IMR-90 (cell line): Measurements from ENCODE around the gene SIAH3. TPM values are rescaled to one million over a fixed set of nuclear protein-coding genes. Genes with fewer than 3 reads are reported as not detected.

ENCODE experiments used
- ATAC-seq: fragments of 200-7000 bp; cut with Tn5 transposase; 2 replicates; pipeline ENCODE4 v1.9.1; 2020; ENCODE audit warnings: low read depth, mild to moderate bottlenecking, moderate library complexity
- BruUV-seq: library from RNA; stranded (reverse); fragments of 400-500 nt; replicated peaks from 2 replicates; lab custom pipeline; 2021; lab: Mats Ljungman, UMichigan
- CTCF ChIA-PET: fragments of 300-600 bp; formaldehyde crosslinking; extraction: SDS; loops from one replicate; lab custom pipeline; 2021; ENCODE audit warnings: antibody characterized with exemption; lab: Yijun Ruan, JAX
- POLR2A ChIA-PET: fragments of 300-600 bp; sonication (Branson Sonifier 250); formaldehyde crosslinking; loops from one replicate; lab custom pipeline; 2022; ENCODE audit warnings: antibody characterized with exemption; ENCODE audit not compliant: unreplicated experiment; lab: Charles Lee
- DNase-seq: peaks from one replicate; pipeline ENCODE4 v3.0.0; 2013
- H2AFZ ChIP-seq: replicated peaks from 2 replicates; pipeline ENCODE3; 2013; ENCODE audit warnings: low read length, mild to moderate bottlenecking; ENCODE audit not compliant: poor library complexity
- H2AK5ac ChIP-seq: 2 replicates; pipeline ENCODE4 v1.6.1; 2013; ENCODE audit warnings: low read depth, low read length, inconsistent platforms
- H2AK9ac ChIP-seq: replicated peaks from 2 replicates; pipeline ENCODE3; 2013; ENCODE audit warnings: mild to moderate bottlenecking, low read depth, low read length, moderate library complexity; ENCODE audit not compliant: poor library complexity
- H2BK120ac ChIP-seq: 2 replicates; pipeline ENCODE4 v1.6.1; 2013; ENCODE audit warnings: low read depth, low read length, inconsistent platforms
- H2BK15ac ChIP-seq: 3 replicates; pipeline ENCODE4 v1.6.1; 2013; ENCODE audit warnings: low read depth, low read length, inconsistent platforms
- H2BK20ac ChIP-seq: 2 replicates; pipeline ENCODE4 v1.6.1; 2013; ENCODE audit warnings: low read depth, mild to moderate bottlenecking, inconsistent platforms, low read length, moderate library complexity
- H2BK5ac ChIP-seq: 2 replicates; pipeline ENCODE4 v1.6.1; 2013; ENCODE audit warnings: mild to moderate bottlenecking, low read depth, low read length, inconsistent platforms; ENCODE audit not compliant: poor library complexity, severe bottlenecking
- H3K14ac ChIP-seq: replicated peaks from 2 replicates; pipeline ENCODE4 v1.6.1; 2013; ENCODE audit warnings: low read depth, low read length, inconsistent platforms
- H3K18ac ChIP-seq: 2 replicates; pipeline ENCODE4 v1.6.1; 2013; ENCODE audit warnings: low read depth, low read length, control low read depth
- H3K23ac ChIP-seq: 2 replicates; pipeline ENCODE4 v1.6.1; 2013; ENCODE audit warnings: low read depth, low read length, inconsistent platforms
- H3K27ac ChIP-seq: 2 replicates; pipeline ENCODE4 v1.5.1; 2013; ENCODE audit warnings: mild to moderate bottlenecking, control low read depth, low read length; ENCODE audit not compliant: insufficient read depth
- H3K27me3 ChIP-seq: 2 replicates; pipeline ENCODE4 v1.6.1; 2013; ENCODE audit warnings: low read length; ENCODE audit not compliant: control insufficient read depth, insufficient read depth
- H3K36me3 ChIP-seq: 2 replicates; pipeline ENCODE4 v1.6.1; 2013; ENCODE audit warnings: low read length, mixed read lengths; ENCODE audit not compliant: control insufficient read depth, insufficient read depth
- H3K4ac ChIP-seq: 2 replicates; pipeline ENCODE4 v1.6.1; 2013; ENCODE audit warnings: low read depth, low read length, inconsistent platforms
- H3K4me1 ChIP-seq: 2 replicates; pipeline ENCODE4 v1.6.1; 2013; ENCODE audit warnings: low read length, mixed read lengths; ENCODE audit not compliant: control insufficient read depth, insufficient read depth
- H3K4me2 ChIP-seq: 2 replicates; pipeline ENCODE4 v1.6.1; 2013; ENCODE audit warnings: low read depth, mild to moderate bottlenecking, control low read depth, low read length, moderate library complexity
- H3K4me3 ChIP-seq: 2 replicates; pipeline ENCODE4 v1.5.1; 2013; ENCODE audit warnings: low read depth, mild to moderate bottlenecking, control low read depth, low read length, moderate library complexity; ENCODE audit not compliant: insufficient read depth
- H3K56ac ChIP-seq: 2 replicates; pipeline ENCODE4 v1.6.1; 2013; ENCODE audit warnings: low read length, inconsistent platforms; ENCODE audit not compliant: insufficient read depth; ENCODE audit errors: extremely low read depth
- H3K79me1 ChIP-seq, 2 experiments: 2 replicates each; pipeline ENCODE4 v1.6.1; 2013; ENCODE audit warnings: low read length in 2 of 2, inconsistent platforms in 1 of 2, low read depth in 1 of 2
- H3K9ac ChIP-seq: 2 replicates; pipeline ENCODE4 v1.6.1; 2013; ENCODE audit warnings: low read depth, low read length, control low read depth
- H3K9me1 ChIP-seq: 2 replicates; pipeline ENCODE4 v1.6.1; 2013; ENCODE audit warnings: low read length, inconsistent platforms; ENCODE audit not compliant: insufficient read depth
- H3K9me3 ChIP-seq: 2 replicates; pipeline ENCODE4 v1.6.1; 2013; ENCODE audit warnings: low read length; ENCODE audit not compliant: control insufficient read depth, insufficient read depth
- H4K20me1 ChIP-seq: 2 replicates; pipeline ENCODE4 v1.6.1; 2013; ENCODE audit warnings: low read length, inconsistent platforms; ENCODE audit not compliant: insufficient read depth
- H4K5ac ChIP-seq: 2 replicates; pipeline ENCODE4 v1.6.1; 2013; ENCODE audit warnings: mild to moderate bottlenecking, low read depth, low read length, control low read depth
- H4K8ac ChIP-seq, 2 experiments: 2 replicates each; pipeline ENCODE4 v1.6.1; 2013; ENCODE audit warnings: low read depth in 2 of 2, low read length in 2 of 2, control low read depth in 1 of 2, inconsistent platforms in 1 of 2
- H4K91ac ChIP-seq: 2 replicates; pipeline ENCODE4 v1.6.1; 2013; ENCODE audit warnings: low read depth, low read length, inconsistent platforms; ENCODE audit not compliant: insufficient read depth
- CHD1 ChIP-seq: IDR thresholded peaks from 2 replicates; pipeline ENCODE4 v1.6.1; 2012; ENCODE audit warnings: low read depth, low read length, improper control_type of control experiment
- WGBS, 2 experiments: methylation state at CpG; one replicate each; pipeline versions ENCODE4 v1.1.5 to v1.1.7; 2013; ENCODE audit warnings: missing lambda C conversion rate in 2 of 2; ENCODE audit not compliant: insufficient read length in 1 of 2; ENCODE audit errors: extremely low coverage in 2 of 2; 5-methylcytosine and 5-hydroxymethylcytosine counted together
- dilution Hi-C: fragments of 300-500 bp; cut with HindIII; formaldehyde crosslinking; loops from one replicate; pipeline ENCODE4 v1.14.3; 2018; ENCODE audit warnings: low sequenced_read_pairs; ENCODE audit not compliant: unreplicated experiment
- in situ Hi-C: fragments of 300-500 bp; cut with MboI; formaldehyde crosslinking; loops from 3 replicates; pipeline ENCODE4 v1.14.3; 2019; ENCODE audit warnings: low sequenced_read_pairs, inconsistent platforms, mixed read lengths
- intact Hi-C: fragments of 100-400 bp; cut with micrococcal nuclease; formaldehyde crosslinking; loops from 2 replicates; pipeline ENCODE4 v1.10.0; 2022
- polyA plus RNA-seq, 3 experiments: library from polyadenylated mRNA; depleted of rRNA; stranded (reverse); fragments of >200 nt; gene quantifications; 2 replicates each; pipeline ENCODE4 v1.2.3, GENCODE V29; 2012; ENCODE audit warnings: low replicate concordance in 1 of 3
- total RNA-seq: library from RNA; depleted of rRNA; stranded (reverse); fragments of >200 nt; gene quantifications from 2 replicates; pipeline ENCODE4 v1.2.3, GENCODE V29; 2012

The SIAH3 gene
- total and polyA plus RNA-seq, 2 of the 4 experiments (the other 2 are of a cell fraction): under 0.01 TPM; not detected in 1

- Histone ChIP-seq H2AK5ac (no peak overlapping the region), H3K9ac (no peak overlapping the region), H4K8ac (no peak overlapping the region), H3K4me3 (no peak overlapping the region), H4K91ac (no peak overlapping the region), H3K27ac (no peak overlapping the region), H3K4me1 (no peaks in the 10 kb centered on the region), H3K56ac (no peak overlapping the region), H3K4me2 (no peak overlapping the region), H3K9me1 (no peaks in the 10 kb centered on the region), H3K9me3 (no peaks in the 10 kb centered on the region), H3K23ac (no peak overlapping the region), H2BK15ac (no peak overlapping the region), H3K27me3 (peaks cover 4% of the 10 kb centered on the region), H2AFZ (no peak overlapping the region), H4K20me1 (no peaks in the 10 kb centered on the region), H2AK9ac (no peak overlapping the region), H4K5ac (no peak overlapping the region), H3K79me1 (no peaks in the 10 kb centered on the region), H3K14ac (no peak overlapping the region), H2BK20ac (no peak overlapping the region), H2BK5ac (no peak overlapping the region), H2BK120ac (no peak overlapping the region), H3K18ac (no peak overlapping the region), H3K4ac (no peak overlapping the region), H3K36me3 (no peaks in the 10 kb centered on the region)
- dilution Hi-C loops (no loop called here), intact Hi-C loops (no loop called here), in situ Hi-C loops (no loop called here)
- POLR2A ChIA-PET: no interaction called here
- TF ChIP-seq CHD1: no peak
- WGBS, 2 experiments: no CpG with 5 or more reads among the region's 3 CpGs
- ATAC-seq (no peak), DNase-seq (no peak)
- no TSS peak for BruUV-seq
- CTCF ChIA-PET: no interaction called here
These were observed 52.1 kb downstream of the SIAH3 start for GRCh38 chr13:45799451-45799850.
